ENCODE results near the gene C2CD3. TPM values are rescaled to one million over a fixed set of nuclear protein-coding genes. Genes with fewer than 3 reads are reported as not detected.
"Not testable (repeated sequence)": the region's sequence is repeated elsewhere in the genome, so short reads cannot be mapped to it uniquely, and the experiment has no call there.

The C2CD3 gene
- total RNA-seq, 1 donor = 21.7 TPM

DNA sequence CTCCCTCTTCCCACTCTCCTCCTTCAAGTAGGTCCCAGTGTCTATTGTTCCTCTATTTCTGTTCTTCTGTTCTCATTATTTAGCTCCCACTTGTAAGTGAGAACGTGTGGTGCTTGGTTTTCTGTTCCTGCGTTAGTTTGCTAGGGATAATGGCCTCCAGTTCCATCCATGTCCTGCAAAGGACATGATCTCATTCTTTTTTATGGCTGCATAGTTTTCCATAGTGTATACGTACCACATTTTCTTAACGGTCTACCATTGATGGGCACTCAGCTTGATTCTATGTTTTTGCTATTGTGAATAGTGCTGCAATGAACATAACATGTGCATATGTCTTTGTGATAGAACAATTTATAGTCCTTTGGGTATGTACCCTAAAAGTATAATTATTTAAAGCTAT, 26.2 kb downstream of the C2CD3 start:
- TF ChIP-seq, protein P1, sequence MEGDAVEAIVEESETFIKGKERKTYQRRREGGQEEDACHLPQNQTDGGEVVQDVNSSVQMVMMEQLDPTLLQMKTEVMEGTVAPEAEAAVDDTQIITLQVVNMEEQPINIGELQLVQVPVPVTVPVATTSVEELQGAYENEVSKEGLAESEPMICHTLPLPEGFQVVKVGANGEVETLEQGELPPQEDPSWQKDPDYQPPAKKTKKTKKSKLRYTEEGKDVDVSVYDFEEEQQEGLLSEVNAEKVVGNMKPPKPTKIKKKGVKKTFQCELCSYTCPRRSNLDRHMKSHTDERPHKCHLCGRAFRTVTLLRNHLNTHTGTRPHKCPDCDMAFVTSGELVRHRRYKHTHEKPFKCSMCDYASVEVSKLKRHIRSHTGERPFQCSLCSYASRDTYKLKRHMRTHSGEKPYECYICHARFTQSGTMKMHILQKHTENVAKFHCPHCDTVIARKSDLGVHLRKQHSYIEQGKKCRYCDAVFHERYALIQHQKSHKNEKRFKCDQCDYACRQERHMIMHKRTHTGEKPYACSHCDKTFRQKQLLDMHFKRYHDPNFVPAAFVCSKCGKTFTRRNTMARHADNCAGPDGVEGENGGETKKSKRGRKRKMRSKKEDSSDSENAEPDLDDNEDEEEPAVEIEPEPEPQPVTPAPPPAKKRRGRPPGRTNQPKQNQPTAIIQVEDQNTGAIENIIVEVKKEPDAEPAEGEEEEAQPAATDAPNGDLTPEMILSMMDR (IDR thresholded peaks at IDR 0.05; ENCODE audit: insufficient read depth, low read length) = no peak

DNA sequence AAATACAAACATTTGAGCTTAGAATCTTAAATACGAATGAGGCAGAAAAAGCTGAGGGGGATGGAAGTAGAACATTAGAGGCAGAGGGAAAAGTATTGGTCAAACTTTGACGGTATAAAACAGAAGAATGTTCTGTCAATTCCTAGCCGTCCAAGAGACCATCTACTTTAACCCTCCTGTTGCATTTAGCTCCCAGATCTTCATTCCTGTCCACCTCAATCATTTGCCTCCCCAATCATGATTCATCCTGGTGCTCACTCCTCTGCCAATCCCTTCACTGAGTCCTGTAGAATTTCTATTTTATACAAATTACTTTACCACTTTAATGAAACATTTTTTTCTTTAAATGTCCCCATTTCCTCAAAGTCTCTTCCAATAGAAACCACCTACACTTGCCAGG, 28.2 kb downstream of the C2CD3 start:
- DNase-seq (ENCODE audit: low read depth) = no peak
- H3K4me3 ChIP-seq (ENCODE audit: low read depth, low read length) = no peak overlapping the region
- TF ChIP-seq, protein P1 (IDR thresholded peaks at IDR 0.05; ENCODE audit: insufficient read depth, low read length) = no peak

More for the DNA sequence above, 26.2 kb downstream of the C2CD3 start:
- DNase-seq (ENCODE audit: low read depth) = no peak
- no peak overlapping the region for H3K4me3 ChIP-seq (ENCODE audit: low read depth, low read length)

GRCh38 chr11:74141908-74142307, 28.9 kb downstream of the C2CD3 start:
- no peak for DNase-seq (ENCODE audit: low read depth)
- TF ChIP-seq, protein P1 (IDR thresholded peaks at IDR 0.05; ENCODE audit: insufficient read depth, low read length) = no peak
- no peak overlapping the region for H3K4me3 ChIP-seq (ENCODE audit: low read depth, low read length)

- H3K4me3 ChIP-seq (ENCODE audit: low read depth, low read length) = no peak overlapping the region
- no peak for DNase-seq (ENCODE audit: low read depth)
- TF ChIP-seq, protein P1 (IDR thresholded peaks at IDR 0.05; ENCODE audit: insufficient read depth, low read length) = no peak
These were observed 29.5 kb downstream of the C2CD3 start for GRCh38 chr11:74141241-74141695.

DNA sequence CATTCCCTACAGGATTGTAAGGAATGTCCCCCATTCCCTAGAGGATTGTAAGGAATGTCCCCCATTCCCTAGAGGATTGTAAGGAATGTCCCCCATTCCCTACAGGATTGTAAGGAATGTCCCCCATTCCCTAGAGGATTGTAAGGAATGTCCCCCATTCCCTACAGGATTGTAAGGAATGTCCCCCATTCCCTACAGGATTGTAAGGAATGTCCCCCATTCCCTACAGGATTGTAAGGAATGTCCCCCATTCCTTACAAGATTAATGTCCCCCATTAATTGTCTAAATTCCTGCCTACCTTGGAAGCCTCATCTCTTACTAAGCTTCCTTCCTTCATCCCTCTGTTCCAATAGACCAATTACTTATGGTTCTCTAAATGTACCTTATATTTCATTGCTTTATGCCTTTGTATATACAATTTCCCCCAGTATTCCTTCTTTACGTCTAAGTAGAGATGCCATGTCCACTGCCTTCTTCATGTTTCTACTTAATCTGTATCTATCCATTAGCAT, 30.8 kb downstream of the C2CD3 start:
- H3K4me3 ChIP-seq (ENCODE audit: low read depth, low read length); DNase-seq (ENCODE audit: low read depth): not testable (repeated sequence)

GRCh38 chr11:74139151-74139918, 31.5 kb downstream of the C2CD3 start:
- TF ChIP-seq, protein P1 (IDR thresholded peaks at IDR 0.05; ENCODE audit: insufficient read depth, low read length) = no peak
- DNase-seq (ENCODE audit: low read depth) = no peak
- no peak overlapping the region for H3K4me3 ChIP-seq (ENCODE audit: low read depth, low read length)

- TF ChIP-seq, protein P1 (IDR thresholded peaks at IDR 0.05; ENCODE audit: insufficient read depth, low read length) = no peak
- peak; percentile 94 for DNase-seq (ENCODE audit: low read depth)
- no peak overlapping the region for H3K4me3 ChIP-seq (ENCODE audit: low read depth, low read length)
These were observed 32.2 kb downstream of the C2CD3 start for GRCh38 chr11:74138572-74138971.

Data from fibroblast of the aortic adventitia (primary cell).